GM12891 (cell line): ENCODE results near the gene MYOZ3.

ENCODE experiments used
- DNase-seq: peaks from one replicate; pipeline ENCODE4 v3.0.0; 2011; ENCODE audit warnings: low spot score; ENCODE audit not compliant: insufficient read length
- FAIRE-seq: peaks from 2 replicates; lab custom pipeline; 2011; peaks lifted over from hg19 to GRCh38; lab: Jason Lieb, UNC
- PAX5 ChIP-seq: IDR thresholded peaks from 2 replicates; pipeline ENCODE4 v1.6.1; 2011; ENCODE audit warnings: low read length, moderate library complexity, mild to moderate bottlenecking; ENCODE audit not compliant: insufficient read depth, severe bottlenecking
- POLR2A ChIP-seq: IDR thresholded peaks from 2 replicates; pipeline ENCODE4 v1.6.1; 2011; ENCODE audit warnings: low read depth, low read length, control low read depth
- POLR2AphosphoS5 ChIP-seq: IDR thresholded peaks from 2 replicates; pipeline ENCODE4 v1.6.1; 2011; ENCODE audit warnings: low read depth, low read length, control low read depth
- POU2F2 ChIP-seq: IDR thresholded peaks from 2 replicates; pipeline ENCODE4 v1.6.1; 2011; ENCODE audit warnings: low read depth, mild to moderate bottlenecking, control low read depth, low read length, moderate library complexity
- SPI1 ChIP-seq: IDR thresholded peaks from 2 replicates; pipeline ENCODE4 v1.6.1; 2011; ENCODE audit warnings: low read depth, low read length, control low read depth
- TAF1 ChIP-seq: IDR thresholded peaks from 2 replicates; pipeline ENCODE4 v1.6.1; 2011; ENCODE audit warnings: low read depth, low read length, control low read depth

The MYOZ3 gene

DNA sequence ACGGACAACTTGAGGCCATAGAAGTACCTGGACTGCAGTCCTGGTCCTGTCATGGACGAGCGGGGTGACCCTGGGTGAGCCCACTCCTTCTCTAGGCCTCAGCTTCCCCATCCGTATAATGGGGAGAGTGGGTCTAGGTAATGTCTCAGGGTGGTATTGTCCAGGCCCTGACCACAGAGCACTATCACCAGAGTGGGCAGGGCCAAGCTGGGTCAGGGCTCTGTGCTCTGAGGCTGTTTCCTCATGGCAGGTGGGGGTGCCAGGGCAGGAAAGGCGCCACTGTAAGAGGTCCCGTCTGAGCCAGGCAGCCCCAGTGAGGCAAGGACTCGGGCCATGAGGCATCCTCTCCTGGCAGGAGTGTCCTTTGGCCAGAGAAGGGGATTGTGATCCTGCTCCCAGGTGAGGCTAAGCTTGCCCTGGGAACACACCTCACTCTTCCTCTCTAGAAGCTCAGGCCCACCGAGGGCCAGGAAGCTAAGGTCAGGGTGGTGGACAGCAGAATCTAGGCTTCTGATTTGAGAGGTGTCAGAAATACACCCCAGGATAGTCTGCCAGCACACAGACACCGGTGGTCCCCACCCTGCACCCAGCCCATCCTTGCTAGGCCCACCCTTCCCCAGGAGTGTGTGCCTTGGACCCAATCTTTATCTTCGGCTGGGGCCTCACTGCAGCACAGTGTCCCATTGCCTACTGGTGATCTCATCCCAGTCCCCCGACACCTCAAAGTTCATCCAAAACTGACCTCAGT, 1.5 kb upstream of the MYOZ3 start:
- DNase-seq = no peak
- TF ChIP-seq POU2F2 = no peak
- no peak for TF ChIP-seq PAX5
- no peak for TF ChIP-seq POLR2A
- TF ChIP-seq POLR2AphosphoS5 = no peak
- TF ChIP-seq SPI1 = no peak
- FAIRE-seq = no peak

- no peak for FAIRE-seq
Observed at GRCh38 chr5:150660108-150660831, 781 bp upstream of the MYOZ3 start.

GRCh38 chr5:150661821-150662596, 958 bp downstream of the MYOZ3 start:
- DNase-seq = no peak
- TF ChIP-seq POLR2AphosphoS5 (no peak), PAX5 (no peak), TAF1 (no peak), POLR2A (no peak), SPI1 (no peak), POU2F2 (no peak)
- no peak for FAIRE-seq

More at GRCh38 chr5:150660108-150660831, 781 bp upstream of the MYOZ3 start:
- no peak for DNase-seq
- TF ChIP-seq SPI1 (no peak), PAX5 (no peak), TAF1 (no peak), POLR2A (no peak), POLR2AphosphoS5 (no peak), POU2F2 (no peak)

GRCh38 chr5:150662731-150663516, 1.9 kb downstream of the MYOZ3 start:
- FAIRE-seq = no peak
- no peak for TF ChIP-seq POLR2A
- no peak for TF ChIP-seq SPI1
- TF ChIP-seq TAF1 = no peak
- no peak for TF ChIP-seq POLR2AphosphoS5
- TF ChIP-seq POU2F2 = no peak
- TF ChIP-seq PAX5 = no peak
- DNase-seq = no peak

- no peak for TF ChIP-seq SPI1
- no peak for TF ChIP-seq POU2F2
- no peak for TF ChIP-seq TAF1
- no peak for TF ChIP-seq POLR2A
- TF ChIP-seq PAX5 = no peak
- no peak for TF ChIP-seq POLR2AphosphoS5
- FAIRE-seq (no peak), DNase-seq (no peak)
Observed at GRCh38 chr5:150663936-150664335, 2.9 kb downstream of the MYOZ3 start.

DNA sequence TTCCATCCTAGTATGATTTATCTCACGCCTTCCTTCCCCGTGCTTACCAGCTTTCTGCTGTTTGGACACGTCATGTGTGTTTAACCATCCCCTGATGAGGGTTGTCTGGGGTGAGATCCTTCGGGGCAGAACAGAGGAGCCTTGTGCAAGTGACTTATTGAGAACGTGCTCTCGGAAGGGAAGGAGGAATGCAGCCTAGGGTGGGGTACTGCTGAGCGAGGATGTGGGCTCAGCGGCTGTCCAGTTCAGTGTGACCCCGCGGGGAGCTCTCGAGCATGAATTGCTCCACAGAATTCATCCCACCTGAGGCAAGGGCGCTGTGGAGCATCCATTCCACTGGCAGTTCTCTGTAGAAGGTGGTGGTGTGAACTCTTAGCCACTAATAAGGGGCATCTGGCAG, 4.0 kb downstream of the MYOZ3 start:
- FAIRE-seq (no peak), DNase-seq (no peak)
- TF ChIP-seq POLR2AphosphoS5 (no peak), POU2F2 (no peak), TAF1 (no peak), PAX5 (no peak), SPI1 (no peak), POLR2A (no peak)

GRCh38 chr5:150670275-150670947, 9.4 kb downstream of the MYOZ3 start:
- TF ChIP-seq PAX5 (no peak), TAF1 (no peak), POLR2A (no peak), SPI1 (no peak), POU2F2 (no peak), POLR2AphosphoS5 (no peak)
- FAIRE-seq (no peak), DNase-seq (no peak)

DNA sequence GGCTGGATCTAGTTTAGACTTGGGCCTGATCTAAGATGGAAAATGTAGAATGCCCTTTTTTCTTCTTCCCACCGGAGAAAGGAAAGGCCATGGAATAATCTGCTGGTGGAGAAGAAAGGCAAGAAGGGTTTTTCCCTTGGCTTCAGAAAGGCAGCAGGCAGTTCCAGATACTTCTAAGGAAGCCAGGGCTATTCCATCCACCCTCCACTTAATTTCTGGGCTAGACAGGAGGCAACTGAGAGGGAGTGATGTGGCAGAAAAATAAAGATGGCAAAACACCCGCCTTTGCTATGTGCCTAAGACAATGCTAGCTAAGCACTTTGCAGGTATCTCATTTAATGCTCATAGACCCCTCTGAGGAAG, 9.9 kb downstream of the MYOZ3 start:
- DNase-seq (no peak), FAIRE-seq (no peak)
- TF ChIP-seq TAF1 (no peak), PAX5 (no peak), SPI1 (no peak), POLR2A (no peak), POLR2AphosphoS5 (no peak), POU2F2 (no peak)
